Measurements from ENCODE around the gene SAT1.

SAT1 gene

DNA sequence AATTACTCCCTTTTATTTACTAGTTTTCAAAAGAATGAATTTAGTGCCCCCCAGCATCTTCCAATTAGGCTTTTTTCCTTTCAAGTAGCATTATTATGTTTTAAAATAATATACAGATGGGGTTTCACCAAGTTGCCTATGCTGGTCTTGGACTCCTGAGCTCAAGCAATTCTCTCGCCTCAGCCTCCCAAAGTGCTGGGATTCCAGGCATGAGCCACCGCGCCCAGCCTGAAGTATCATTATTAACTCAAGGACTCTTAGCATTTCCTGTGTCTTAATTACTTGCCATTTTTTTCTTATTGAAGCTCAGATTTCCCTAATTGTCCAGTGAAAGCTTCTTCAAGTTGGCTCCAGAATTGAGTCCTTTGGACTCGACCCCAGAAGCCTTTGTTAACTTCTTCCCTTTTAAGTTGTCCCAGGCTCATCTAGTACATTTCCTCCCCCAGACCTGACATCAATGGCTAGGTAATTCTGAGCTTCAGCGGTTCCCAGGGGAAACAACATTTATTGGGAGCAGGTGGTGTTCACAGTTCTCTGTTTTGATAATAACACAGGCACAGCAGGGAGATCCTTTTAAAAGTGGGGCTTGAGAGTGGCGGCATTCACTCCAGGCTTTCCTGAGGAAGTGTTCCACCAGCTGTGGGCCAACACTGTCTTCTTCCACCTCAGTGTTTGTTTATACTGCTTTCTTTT is 10.0 kb downstream of the SAT1 start:
- no peaks in the 10 kb centered on the region for H3K9me3 ChIP-seq (ENCODE audit: control extremely low read depth in 1 of 5, control insufficient read depth in 4 of 5, insufficient read depth in 2 of 5, low read depth in 1 of 5, low read length in 4 of 5)
- CTCF ChIA-PET, result interaction anchor here (1.3 kb wide), 1 partner anchor 10 kb away, joined by 3 read pairs; the partner anchor contains the start of gene SAT1
- 82% methylated on average over 6 of the region's 6 CpGs for WGBS (ENCODE audit: insufficient coverage)

GRCh38 chrX:23795221-23795620 is 12.2 kb downstream of the SAT1 start:
- no peaks in the 10 kb centered on the region for H3K27me3 ChIP-seq (replicated peaks in 2 of 5; ENCODE audit: control insufficient read depth in 4 of 5, insufficient read depth in 5 of 5, low read length in 4 of 5)
- no peak overlapping the region for H3K4me3 ChIP-seq (ENCODE audit: control insufficient read depth in 1 of 7, extremely low read depth in 1 of 7, insufficient read depth in 4 of 7, low read depth in 2 of 7, low read length in 6 of 7)
- no peaks in the 10 kb centered on the region for H3K36me3 ChIP-seq (ENCODE audit: control insufficient read depth in 4 of 4, insufficient read depth in 4 of 4, low read length in 3 of 4)
- no peaks in the 10 kb centered on the region for H3K4me1 ChIP-seq (ENCODE audit: control extremely low read depth in 1 of 4, control insufficient read depth in 4 of 4, insufficient read depth in 4 of 4, low read length in 3 of 4)
- WGBS (ENCODE audit: insufficient coverage), result 88% methylated on average over 7 of the region's 8 CpGs
- H3K27ac ChIP-seq (ENCODE audit: insufficient read depth in 1 of 2, low read depth in 1 of 2, low read length in 2 of 2, poor library complexity in 1 of 2, severe bottlenecking in 2 of 2), result no peak overlapping the region
- ChIA-PET CTCF (interaction anchor here (1.0 kb wide), 1 partner anchor 13 kb away, joined by 3 read pairs; no protein-coding TSS in a partner anchor), POLR2A (no interaction called here)
- H3K9me3 ChIP-seq (ENCODE audit: control extremely low read depth in 1 of 5, control insufficient read depth in 4 of 5, insufficient read depth in 2 of 5, low read depth in 1 of 5, low read length in 4 of 5), result no peaks in the 10 kb centered on the region
- DNase-seq, result no peak

More for the DNA sequence above, 10.0 kb downstream of the SAT1 start:
- H3K4me3 ChIP-seq (ENCODE audit: control insufficient read depth in 1 of 7, extremely low read depth in 1 of 7, insufficient read depth in 4 of 7, low read depth in 2 of 7, low read length in 6 of 7), result no peak overlapping the region
- H3K36me3 ChIP-seq (ENCODE audit: control insufficient read depth in 4 of 4, insufficient read depth in 4 of 4, low read length in 3 of 4), result no peaks in the 10 kb centered on the region
- no peaks in the 10 kb centered on the region for H3K27me3 ChIP-seq (replicated peaks in 2 of 5; ENCODE audit: control insufficient read depth in 4 of 5, insufficient read depth in 5 of 5, low read length in 4 of 5)
- no peaks in the 10 kb centered on the region for H3K4me1 ChIP-seq (ENCODE audit: control extremely low read depth in 1 of 4, control insufficient read depth in 4 of 4, insufficient read depth in 4 of 4, low read length in 3 of 4)
- POLR2A ChIA-PET, result no interaction called here
- no peak overlapping the region for H3K27ac ChIP-seq (ENCODE audit: insufficient read depth in 1 of 2, low read depth in 1 of 2, low read length in 2 of 2, poor library complexity in 1 of 2, severe bottlenecking in 2 of 2)
- DNase-seq, result no peak

GRCh38 chrX:23797371-23798128 is 14.6 kb downstream of the SAT1 start:
- H3K27me3 ChIP-seq (replicated peaks in 2 of 5; ENCODE audit: control insufficient read depth in 4 of 5, insufficient read depth in 5 of 5, low read length in 4 of 5), result no peaks in the 10 kb centered on the region
- no peak overlapping the region for H3K4me3 ChIP-seq (ENCODE audit: control insufficient read depth in 1 of 7, extremely low read depth in 1 of 7, insufficient read depth in 4 of 7, low read depth in 2 of 7, low read length in 6 of 7)
- ChIA-PET CTCF (no interaction called here), POLR2A (no interaction called here)
- no peak for DNase-seq
- 87% methylated on average over 10 of the region's 12 CpGs for WGBS (ENCODE audit: insufficient coverage)
- no peaks in the 10 kb centered on the region for H3K36me3 ChIP-seq (ENCODE audit: control insufficient read depth in 4 of 4, insufficient read depth in 4 of 4, low read length in 3 of 4)
- peaks cover 0 to 2% (median 0%) of the 10 kb centered on the region in 4 experiments for H3K4me1 ChIP-seq (ENCODE audit: control extremely low read depth in 1 of 4, control insufficient read depth in 4 of 4, insufficient read depth in 4 of 4, low read length in 3 of 4)
- no peaks in the 10 kb centered on the region for H3K9me3 ChIP-seq (ENCODE audit: control extremely low read depth in 1 of 5, control insufficient read depth in 4 of 5, insufficient read depth in 2 of 5, low read depth in 1 of 5, low read length in 4 of 5)
- no peak overlapping the region for H3K27ac ChIP-seq (ENCODE audit: insufficient read depth in 1 of 2, low read depth in 1 of 2, low read length in 2 of 2, poor library complexity in 1 of 2, severe bottlenecking in 2 of 2)

GRCh38 chrX:23799469-23800065 is 16.6 kb downstream of the SAT1 start:
- ChIA-PET CTCF (interaction anchor here (1.6 kb wide), 1 partner anchor 15 kb away, joined by 5 read pairs; no protein-coding TSS in a partner anchor), POLR2A (no interaction called here)
- no peaks in the 10 kb centered on the region for H3K9me3 ChIP-seq (ENCODE audit: control extremely low read depth in 1 of 5, control insufficient read depth in 4 of 5, insufficient read depth in 2 of 5, low read depth in 1 of 5, low read length in 4 of 5)
- no peaks in the 10 kb centered on the region for H3K27me3 ChIP-seq (replicated peaks in 2 of 5; ENCODE audit: control insufficient read depth in 4 of 5, insufficient read depth in 5 of 5, low read length in 4 of 5)
- no peak for DNase-seq
- no peaks in the 10 kb centered on the region for H3K36me3 ChIP-seq (ENCODE audit: control insufficient read depth in 4 of 4, insufficient read depth in 4 of 4, low read length in 3 of 4)
- H3K4me1 ChIP-seq (ENCODE audit: control extremely low read depth in 1 of 4, control insufficient read depth in 4 of 4, insufficient read depth in 4 of 4, low read length in 3 of 4), result peaks cover 0 to 5% (median 1%) of the 10 kb centered on the region in 4 experiments
- WGBS (ENCODE audit: insufficient coverage), result 100% methylated on average over 1 of the region's 6 CpGs
- H3K27ac ChIP-seq (ENCODE audit: insufficient read depth in 1 of 2, low read depth in 1 of 2, low read length in 2 of 2, poor library complexity in 1 of 2, severe bottlenecking in 2 of 2), result no peak overlapping the region
- H3K4me3 ChIP-seq (ENCODE audit: control insufficient read depth in 1 of 7, extremely low read depth in 1 of 7, insufficient read depth in 4 of 7, low read depth in 2 of 7, low read length in 6 of 7), result no peak overlapping the region

DNA sequence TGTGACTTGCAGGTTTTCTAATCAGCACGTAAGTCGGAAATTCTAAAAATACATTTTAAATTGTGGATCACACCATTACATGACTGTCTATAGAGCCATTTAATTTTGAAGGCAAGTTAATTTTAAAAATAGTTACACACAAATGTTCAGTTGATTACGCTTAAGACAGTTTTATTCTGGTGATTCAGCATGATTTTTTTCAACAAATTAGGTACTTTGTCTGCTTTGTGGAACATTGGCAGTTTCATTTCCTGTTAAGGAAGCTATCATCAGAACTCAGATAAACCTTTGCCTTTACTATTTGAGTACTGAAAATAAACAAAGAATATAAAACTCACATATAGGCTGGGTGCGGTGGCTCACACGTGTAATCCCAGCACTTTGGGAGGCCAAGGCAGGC is 19.5 kb downstream of the SAT1 start:
- CTCF ChIA-PET, result interaction anchor here (1.1 kb wide), 1 partner anchor 20 kb away, joined by 3 read pairs; no protein-coding TSS in a partner anchor
- POLR2A ChIA-PET, result interaction anchor here (0.5 kb wide), 1 partner anchor 12 kb away, joined by 3 read pairs; no protein-coding TSS in a partner anchor
- Histone ChIP-seq H3K9me3 (ENCODE audit: control extremely low read depth in 1 of 5, control insufficient read depth in 4 of 5, insufficient read depth in 2 of 5, low read depth in 1 of 5, low read length in 4 of 5) (no peaks in the 10 kb centered on the region), H3K27me3 (replicated peaks in 2 of 5; ENCODE audit: control insufficient read depth in 4 of 5, insufficient read depth in 5 of 5, low read length in 4 of 5) (no peaks in the 10 kb centered on the region), H3K4me1 (ENCODE audit: control extremely low read depth in 1 of 4, control insufficient read depth in 4 of 4, insufficient read depth in 4 of 4, low read length in 3 of 4) (peaks cover 0 to 5% (median 1%) of the 10 kb centered on the region in 4 experiments), H3K4me3 (ENCODE audit: control insufficient read depth in 1 of 7, extremely low read depth in 1 of 7, insufficient read depth in 4 of 7, low read depth in 2 of 7, low read length in 6 of 7) (no peak overlapping the region), H3K36me3 (ENCODE audit: control insufficient read depth in 4 of 4, insufficient read depth in 4 of 4, low read length in 3 of 4) (no peaks in the 10 kb centered on the region), H3K27ac (ENCODE audit: insufficient read depth in 1 of 2, low read depth in 1 of 2, low read length in 2 of 2, poor library complexity in 1 of 2, severe bottlenecking in 2 of 2) (peak overlapping the region in 1 of 2 experiments; percentile 43)
- 83% methylated on average over 2 of the region's 5 CpGs for WGBS (ENCODE audit: insufficient coverage)
- peak in 1 of 3 donors; percentile 51 for DNase-seq

DNA sequence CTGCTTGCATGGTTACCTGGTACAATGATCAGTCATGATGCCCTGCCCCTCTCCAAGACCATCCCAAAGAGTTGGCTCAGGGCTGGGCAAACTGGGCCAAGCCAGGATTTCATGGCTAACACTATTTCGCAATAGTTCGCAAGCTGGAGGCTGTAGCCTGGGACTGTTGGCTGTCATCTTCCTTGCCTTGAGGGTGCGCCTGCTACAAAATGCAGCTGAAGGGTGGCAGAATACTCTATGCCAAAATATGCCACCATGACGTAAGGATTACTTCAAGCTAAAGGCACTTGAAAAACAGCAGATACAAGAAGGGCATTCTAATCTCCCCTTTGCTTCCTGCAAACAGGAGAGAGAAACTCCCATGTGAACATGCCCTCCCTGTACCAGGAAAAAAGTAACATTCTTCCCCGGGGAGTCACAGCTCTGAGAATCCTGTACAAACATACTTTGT is 21.0 kb downstream of the SAT1 start:
- DNase-seq, result no peak
- ChIA-PET CTCF (no interaction called here), POLR2A (no interaction called here)
- Histone ChIP-seq H3K9me3 (ENCODE audit: control extremely low read depth in 1 of 5, control insufficient read depth in 4 of 5, insufficient read depth in 2 of 5, low read depth in 1 of 5, low read length in 4 of 5) (no peaks in the 10 kb centered on the region), H3K36me3 (ENCODE audit: control insufficient read depth in 4 of 4, insufficient read depth in 4 of 4, low read length in 3 of 4) (no peaks in the 10 kb centered on the region), H3K27ac (ENCODE audit: insufficient read depth in 1 of 2, low read depth in 1 of 2, low read length in 2 of 2, poor library complexity in 1 of 2, severe bottlenecking in 2 of 2) (no peak overlapping the region), H3K27me3 (replicated peaks in 2 of 5; ENCODE audit: control insufficient read depth in 4 of 5, insufficient read depth in 5 of 5, low read length in 4 of 5) (no peaks in the 10 kb centered on the region), H3K4me1 (ENCODE audit: control extremely low read depth in 1 of 4, control insufficient read depth in 4 of 4, insufficient read depth in 4 of 4, low read length in 3 of 4) (peaks cover 0 to 5% (median 1%) of the 10 kb centered on the region in 4 experiments), H3K4me3 (ENCODE audit: control insufficient read depth in 1 of 7, extremely low read depth in 1 of 7, insufficient read depth in 4 of 7, low read depth in 2 of 7, low read length in 6 of 7) (no peak overlapping the region)
- WGBS (ENCODE audit: insufficient coverage), result 94% methylated on average over 5 of the region's 5 CpGs

All from common myeloid progenitor, CD34-positive (primary cell).